Neural progenitor cell (in vitro differentiated cells): ENCODE results near the gene TP73. TPM values are rescaled to one million over a fixed set of nuclear protein-coding genes. Genes with fewer than 3 reads are reported as not detected.

Experiments
- DNase-seq: peaks from one replicate; pipeline ENCODE4 v3.0.0-alpha.2; 2016; ENCODE audit warnings: low spot score
- H2AFZ ChIP-seq: fragments of 200-600 bp; sonication (generic); replicated peaks from 2 replicates; pipeline ENCODE4 v1.6.1; 2016; ENCODE audit warnings: antibody characterized with exemption
- H3F3A ChIP-seq: fragments of 200-600 bp; sonication (generic); 2 replicates; pipeline ENCODE4 v1.6.1; 2016; ENCODE audit warnings: antibody characterized with exemption, low read depth
- H3K27ac ChIP-seq: fragments of 200-600 bp; sonication (generic); 2 replicates; pipeline ENCODE4 v1.5.1; 2016; ENCODE audit warnings: mild to moderate bottlenecking
- H3K27me3 ChIP-seq: fragments of 200-600 bp; sonication (generic); 2 replicates; pipeline ENCODE4 v1.6.1; 2016; ENCODE audit warnings: mild to moderate bottlenecking, moderate library complexity
- H3K36me3 ChIP-seq: fragments of 200-600 bp; sonication (generic); 2 replicates; pipeline ENCODE4 v1.5.1; 2016
- H3K4me1 ChIP-seq: fragments of 200-600 bp; sonication (generic); 2 replicates; pipeline ENCODE4 v1.6.1; 2016; ENCODE audit warnings: mixed run types
- H3K4me2 ChIP-seq: fragments of 200-600 bp; sonication (generic); 2 replicates; pipeline ENCODE4 v1.6.1; 2016
- H3K4me3 ChIP-seq: fragments of 200-600 bp; sonication (generic); 2 replicates; pipeline ENCODE4 v1.5.1; 2016
- H3K79me2 ChIP-seq: fragments of 200-600 bp; sonication (generic); 2 replicates; pipeline ENCODE4 v1.6.1; 2016; ENCODE audit warnings: low read depth
- H3K9ac ChIP-seq: fragments of 200-600 bp; sonication (generic); 2 replicates; pipeline ENCODE4 v1.6.1; 2016
- H3K9me3 ChIP-seq: fragments of 200-600 bp; sonication (generic); 2 replicates; pipeline ENCODE4 v1.5.1; 2016; ENCODE audit warnings: low read depth
- H4K20me1 ChIP-seq: fragments of 200-600 bp; sonication (generic); 2 replicates; pipeline ENCODE4 v1.6.1; 2016; ENCODE audit warnings: low read depth
- H3K27ac Mint-ChIP-seq: 3 replicates; pipeline ENCODE4 v1.8.0; 2021; ENCODE audit warnings: mixed read lengths
- H3K27me3 Mint-ChIP-seq: 2 replicates; pipeline ENCODE4 v1.8.0; 2022; ENCODE audit warnings: low read depth, mild to moderate bottlenecking, inconsistent platforms, moderate library complexity, mixed read lengths; ENCODE audit not compliant: insufficient read depth
- H3K36me3 Mint-ChIP-seq: 3 replicates; pipeline ENCODE4 v1.8.0; 2021; ENCODE audit warnings: mixed read lengths
- H3K4me1 Mint-ChIP-seq: 3 replicates; pipeline ENCODE4 v1.8.0; 2021; ENCODE audit warnings: mixed read lengths
- H3K4me3 Mint-ChIP-seq: 3 replicates; pipeline ENCODE4 v1.8.0; 2021; ENCODE audit warnings: mild to moderate bottlenecking, moderate library complexity, mixed read lengths
- H3K9me3 Mint-ChIP-seq: 3 replicates; pipeline ENCODE4 v1.8.0; 2020; ENCODE audit warnings: mixed read lengths
- EZH2 ChIP-seq: fragments of 200-600 bp; sonication (generic); IDR thresholded peaks from 2 replicates; pipeline ENCODE4 v1.6.1; 2017; ENCODE audit warnings: antibody characterized with exemption, mild to moderate bottlenecking, moderate library complexity
- EZH2phosphoT487 ChIP-seq: fragments of 200-600 bp; sonication (generic); IDR thresholded peaks from 2 replicates; pipeline ENCODE4 v1.6.1; 2017; ENCODE audit warnings: antibody characterized with exemption
- total RNA-seq: library from RNA; depleted of rRNA; stranded (reverse); fragments of >200 nt; gene quantifications from 2 replicates; pipeline ENCODE4 v1.2.3, GENCODE V29; 2015; ENCODE audit warnings: low replicate concordance
- TF ChIP-seq, protein P1 (sequence below): fragments of 200-600 bp; sonication (generic); IDR thresholded peaks from 2 replicates; pipeline ENCODE4 v1.5.1; 2017; ENCODE audit warnings: antibody characterized with exemption, mild to moderate bottlenecking

Gene TP73
- total RNA-seq, 1 donor from 2014 or later, result not detected

GRCh38 chr1:3678361-3679097 is 26.2 kb downstream of the TP73 start:
- H3K36me3 ChIP-seq, result no peaks in the 10 kb centered on the region
- no peak overlapping the region for H2AFZ ChIP-seq
- Mint-ChIP-seq H3K4me3 (no peak overlapping the region), H3K27ac (no peak overlapping the region), H3K27me3 (peaks cover 12% of the 10 kb centered on the region), H3K36me3 (no peaks in the 10 kb centered on the region), H3K4me1 (peaks cover under 1% of the 10 kb centered on the region), H3K9me3 (peaks cover 4% of the 10 kb centered on the region)
- no peak overlapping the region for H3K27ac ChIP-seq
- no peaks in the 10 kb centered on the region for H3K9me3 ChIP-seq
- H3K4me1 ChIP-seq, result peaks cover 4% of the 10 kb centered on the region
- H4K20me1 ChIP-seq, result no peaks in the 10 kb centered on the region
- H3K4me2 ChIP-seq, result no peak overlapping the region
- H3K9ac ChIP-seq, result no peak overlapping the region
- peaks cover 11% of the 10 kb centered on the region for H3K27me3 ChIP-seq
- TF ChIP-seq EZH2phosphoT487, result no peak
- TF ChIP-seq, protein P1, sequence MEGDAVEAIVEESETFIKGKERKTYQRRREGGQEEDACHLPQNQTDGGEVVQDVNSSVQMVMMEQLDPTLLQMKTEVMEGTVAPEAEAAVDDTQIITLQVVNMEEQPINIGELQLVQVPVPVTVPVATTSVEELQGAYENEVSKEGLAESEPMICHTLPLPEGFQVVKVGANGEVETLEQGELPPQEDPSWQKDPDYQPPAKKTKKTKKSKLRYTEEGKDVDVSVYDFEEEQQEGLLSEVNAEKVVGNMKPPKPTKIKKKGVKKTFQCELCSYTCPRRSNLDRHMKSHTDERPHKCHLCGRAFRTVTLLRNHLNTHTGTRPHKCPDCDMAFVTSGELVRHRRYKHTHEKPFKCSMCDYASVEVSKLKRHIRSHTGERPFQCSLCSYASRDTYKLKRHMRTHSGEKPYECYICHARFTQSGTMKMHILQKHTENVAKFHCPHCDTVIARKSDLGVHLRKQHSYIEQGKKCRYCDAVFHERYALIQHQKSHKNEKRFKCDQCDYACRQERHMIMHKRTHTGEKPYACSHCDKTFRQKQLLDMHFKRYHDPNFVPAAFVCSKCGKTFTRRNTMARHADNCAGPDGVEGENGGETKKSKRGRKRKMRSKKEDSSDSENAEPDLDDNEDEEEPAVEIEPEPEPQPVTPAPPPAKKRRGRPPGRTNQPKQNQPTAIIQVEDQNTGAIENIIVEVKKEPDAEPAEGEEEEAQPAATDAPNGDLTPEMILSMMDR, result no peak
- TF ChIP-seq EZH2, result no peak
- no peak overlapping the region for H3K4me3 ChIP-seq
- no peak for DNase-seq
- H3K79me2 ChIP-seq, result no peaks in the 10 kb centered on the region
- no peaks in the 10 kb centered on the region for H3F3A ChIP-seq

DNA sequence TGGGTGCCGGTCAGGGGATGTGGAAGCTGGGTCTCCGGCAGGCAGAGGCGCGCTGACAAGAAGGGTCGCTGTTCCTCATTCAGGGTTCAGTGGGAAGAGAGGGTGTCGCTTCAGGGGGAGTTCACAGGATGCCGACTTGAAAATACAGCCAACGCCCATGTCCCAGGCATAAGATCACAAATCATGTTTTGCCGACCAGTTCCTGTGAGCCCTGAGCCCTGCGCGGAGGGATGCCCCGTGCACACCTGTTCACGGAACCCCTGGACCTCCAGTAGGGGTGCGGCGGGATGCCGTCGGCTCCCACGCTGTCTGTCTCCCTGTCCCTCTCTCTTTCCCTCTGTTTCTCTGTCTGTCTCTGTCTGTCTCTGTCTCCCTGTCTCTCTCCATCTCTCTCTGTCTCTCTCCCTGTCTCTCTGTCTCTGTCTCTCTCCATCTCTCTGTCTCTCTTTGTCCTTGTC is 26.8 kb downstream of the TP73 start:
- no peak overlapping the region for H3K4me3 Mint-ChIP-seq
- H3K36me3 Mint-ChIP-seq, result no peaks in the 10 kb centered on the region
- TF ChIP-seq EZH2, result no peak
- TF ChIP-seq, protein P1, result no peak
- no peak for TF ChIP-seq EZH2phosphoT487
- H3K4me1 ChIP-seq, result peaks cover 8% of the 10 kb centered on the region
- peaks cover 4% of the 10 kb centered on the region for H3K9me3 Mint-ChIP-seq
- H3K4me1 Mint-ChIP-seq, result no peaks in the 10 kb centered on the region
- H3K36me3 ChIP-seq, result no peaks in the 10 kb centered on the region
- H3K4me2 ChIP-seq, result no peak overlapping the region
- DNase-seq, result no peak
- no peak overlapping the region for H3K4me3 ChIP-seq
- peaks cover 17% of the 10 kb centered on the region for H3K27me3 ChIP-seq
- H2AFZ ChIP-seq, result no peak overlapping the region
- no peaks in the 10 kb centered on the region for H3F3A ChIP-seq
- H3K27ac ChIP-seq, result no peak overlapping the region
- H3K9ac ChIP-seq, result no peak overlapping the region
- H3K9me3 ChIP-seq, result no peaks in the 10 kb centered on the region
- H4K20me1 ChIP-seq, result no peaks in the 10 kb centered on the region
- H3K27me3 Mint-ChIP-seq, result peaks cover 12% of the 10 kb centered on the region
- H3K79me2 ChIP-seq, result no peaks in the 10 kb centered on the region
- no peak overlapping the region for H3K27ac Mint-ChIP-seq

GRCh38 chr1:3679799-3680453 is 27.6 kb downstream of the TP73 start:
- no peaks in the 10 kb centered on the region for H3K9me3 ChIP-seq
- Mint-ChIP-seq H3K4me3 (no peak overlapping the region), H3K36me3 (no peaks in the 10 kb centered on the region), H3K4me1 (no peaks in the 10 kb centered on the region), H3K9me3 (peaks cover 4% of the 10 kb centered on the region), H3K27me3 (peaks cover 13% of the 10 kb centered on the region), H3K27ac (no peak overlapping the region)
- H3K79me2 ChIP-seq, result no peaks in the 10 kb centered on the region
- H3K4me3 ChIP-seq, result no peak overlapping the region
- no peak for TF ChIP-seq EZH2
- TF ChIP-seq, protein P1, result no peak
- TF ChIP-seq EZH2phosphoT487, result no peak
- DNase-seq, result no peak
- no peaks in the 10 kb centered on the region for H3F3A ChIP-seq
- no peak overlapping the region for H3K27ac ChIP-seq
- peaks cover 25% of the 10 kb centered on the region for H3K27me3 ChIP-seq
- no peak overlapping the region for H2AFZ ChIP-seq
- H4K20me1 ChIP-seq, result no peaks in the 10 kb centered on the region
- H3K9ac ChIP-seq, result no peak overlapping the region
- H3K4me2 ChIP-seq, result no peak overlapping the region
- no peaks in the 10 kb centered on the region for H3K36me3 ChIP-seq
- peaks cover 8% of the 10 kb centered on the region for H3K4me1 ChIP-seq
